HepG2 (cell line): Measurements from ENCODE around the gene SEPTIN10. TPM values are rescaled to one million over a fixed set of nuclear protein-coding genes. Genes with fewer than 3 reads are reported as not detected.
A peak's percentile ranks its signal among the peaks of the same experiment; 100 is the strongest.

Experiments used
- ATAC-seq: fragments of 200-7000 bp; cut with Tn5 transposase; 3 replicates; pipeline ENCODE4 v1.9.1; 2020; ENCODE audit warnings: mild to moderate bottlenecking, moderate library complexity
- Bru-seq: library from RNA; stranded (reverse); fragments of 400-500 nt; gene quantifications from one replicate; lab custom pipeline; 2021; lab: Mats Ljungman, UMichigan
- BruChase-seq, 2 experiments: library from RNA; stranded (reverse); fragments of 400-500 nt; gene quantifications; one replicate each; lab custom pipeline; 2021; lab: Mats Ljungman, UMichigan
- BruUV-seq: library from RNA; stranded (reverse); fragments of 400-500 nt; replicated peaks from 2 replicates; lab custom pipeline; 2021; lab: Mats Ljungman, UMichigan
- CTCF ChIA-PET: fragments of 300-600 bp; formaldehyde crosslinking; extraction: SDS; loops from one replicate; lab custom pipeline; 2021; ENCODE audit warnings: low total read pairs, inconsistent platforms, low intra/inter-chr PET ratio; lab: Yijun Ruan, JAX
- POLR2A ChIA-PET: fragments of 350-600 bp; sonication (Branson Sonifier 250); formaldehyde crosslinking; loops from one replicate; lab custom pipeline; 2020; ENCODE audit warnings: antibody characterized with exemption, inconsistent platforms; lab: Yijun Ruan, JAX
- DNase-seq: peaks from one replicate; pipeline ENCODE4 v3.0.0-alpha.2; 2015; ENCODE audit warnings: low spot score
- FAIRE-seq: peaks from 3 replicates; lab custom pipeline; 2011; peaks lifted over from hg19 to GRCh38; lab: Jason Lieb, UNC
- H2AFZ ChIP-seq: one replicate; pipeline ENCODE4 v1.6.1; 2011; ENCODE audit warnings: low read length, inconsistent platforms
- H3K27ac ChIP-seq: fragments of 300-600 bp; 3 replicates; pipeline ENCODE4 v1.8.0; 2011; ENCODE audit warnings: mixed run types, mild to moderate bottlenecking, mixed read lengths, low read length, inconsistent platforms; ENCODE audit not compliant: insufficient read depth; ENCODE audit errors: extremely low read length
- H3K27me3 ChIP-seq, 2 experiments: fragments of 200-600 bp in 1 of 2; 2 replicates in 1 of 2; 3 replicates in 1 of 2; pipeline versions ENCODE4 v1.6.0 to v1.8.0; 2011; ENCODE audit warnings: low read length in 2 of 2, mild to moderate bottlenecking in 2 of 2, moderate library complexity in 2 of 2, inconsistent platforms in 1 of 2; ENCODE audit not compliant: insufficient read depth in 2 of 2, control insufficient read depth in 1 of 2
- H3K36me3 ChIP-seq, 2 experiments: fragments of 200-600 bp in 1 of 2; replicated peaks in 1 of 2; 2 replicates in 1 of 2; 3 replicates in 1 of 2; pipeline versions ENCODE4 v1.5.1 to v1.8.0; 2011; ENCODE audit warnings: low read length in 2 of 2, inconsistent platforms in 1 of 2; ENCODE audit not compliant: insufficient read depth in 2 of 2, control insufficient read depth in 1 of 2
- H3K4me1 ChIP-seq: 2 replicates; pipeline ENCODE4 v1.5.1; 2012; ENCODE audit warnings: low read length, inconsistent platforms; ENCODE audit not compliant: insufficient read depth
- H3K4me2 ChIP-seq: 2 replicates; pipeline ENCODE4 v1.6.0; 2011; ENCODE audit warnings: low read depth, low read length, inconsistent platforms
- H3K4me3 ChIP-seq, 3 experiments: fragments of 200-600 bp in 1 of 3; sonication (generic), shearing (Covaris generic) in 1 of 3; replicated peaks in 1 of 3; 2 replicates each; pipeline ENCODE4 v1.5.1; 2011 to 2016; ENCODE audit warnings: low read length in 3 of 3, inconsistent platforms in 2 of 3, low read depth in 2 of 3, mild to moderate bottlenecking in 2 of 3, control low read depth in 1 of 3, mixed read lengths in 1 of 3; ENCODE audit not compliant: insufficient read depth in 1 of 3
- H3K79me2 ChIP-seq: one replicate; pipeline ENCODE4 v1.6.1; 2011; ENCODE audit warnings: low read length, inconsistent platforms; ENCODE audit not compliant: insufficient read depth
- H3K9ac ChIP-seq: 2 replicates; pipeline ENCODE4 v1.6.0; 2011; ENCODE audit warnings: mild to moderate bottlenecking, low read depth, low read length, inconsistent platforms; ENCODE audit not compliant: insufficient read depth
- H3K9me3 ChIP-seq: 2 replicates; pipeline ENCODE4 v1.5.1; 2012; ENCODE audit warnings: mild to moderate bottlenecking, low read length
- H4K20me1 ChIP-seq: 2 replicates; pipeline ENCODE4 v1.6.0; 2011; ENCODE audit warnings: inconsistent platforms, mild to moderate bottlenecking, low read length, moderate library complexity; ENCODE audit not compliant: insufficient read depth
- BCL3 ChIP-seq: sonication (generic); formaldehyde crosslinking; IDR thresholded peaks from 2 replicates; pipeline ENCODE4 v1.5.1; 2020; ENCODE audit warnings: mild to moderate bottlenecking, missing genetic modification reagents, moderate library complexity
- CBFB ChIP-seq: sonication (generic); formaldehyde crosslinking; IDR thresholded peaks from 2 replicates; pipeline ENCODE4 v1.4.0; 2020; ENCODE audit warnings: missing genetic modification reagents
- HNF1B ChIP-seq: sonication (generic); formaldehyde crosslinking; IDR thresholded peaks from 2 replicates; pipeline ENCODE4 v1.5.1; 2020; ENCODE audit warnings: mild to moderate bottlenecking, moderate library complexity, missing genetic modification reagents
- KDM5B ChIP-seq: sonication (generic); formaldehyde crosslinking; IDR thresholded peaks from 2 replicates; pipeline ENCODE4 v1.4.0; 2020; ENCODE audit warnings: missing genetic modification reagents, mild to moderate bottlenecking, borderline replicate concordance
- KLF6 ChIP-seq: IDR thresholded peaks from 2 replicates; pipeline ENCODE4 v1.8.0; 2016; ENCODE audit warnings: missing biosample characterization, missing genetic modification reagents
- MED13 ChIP-seq: sonication (generic); formaldehyde crosslinking; IDR thresholded peaks from 2 replicates; pipeline ENCODE4 v1.5.0; 2020; ENCODE audit warnings: missing genetic modification reagents
- RBFOX2 ChIP-seq: fragments of 200-400 bp; formaldehyde crosslinking; IDR thresholded peaks from 2 replicates; pipeline ENCODE4 v1.6.1; 2017; ENCODE audit warnings: low read depth, mild to moderate bottlenecking, low read length
- RFX3 ChIP-seq: IDR thresholded peaks from 2 replicates; pipeline ENCODE4 v1.6.1; 2016; ENCODE audit warnings: missing biosample characterization, missing genetic modification reagents
- RFXANK ChIP-seq: IDR thresholded peaks from 2 replicates; pipeline ENCODE4 v1.6.1; 2016
- SMYD3 ChIP-seq: sonication (generic); formaldehyde crosslinking; IDR thresholded peaks from 2 replicates; pipeline ENCODE4 v1.8.1; 2023; ENCODE audit warnings: mild to moderate bottlenecking, missing genetic modification reagents
- TCF7L2 ChIP-seq: IDR thresholded peaks from 2 replicates; pipeline ENCODE4 v1.6.1; 2011; ENCODE audit warnings: mild to moderate bottlenecking, low read depth, low read length, moderate library complexity
- ZKSCAN8 ChIP-seq: IDR thresholded peaks from 2 replicates; pipeline ENCODE4 v1.6.1; 2016; ENCODE audit warnings: borderline replicate concordance, missing genetic modification reagents, missing compliant biosample characterization
- ZNF12 ChIP-seq: sonication (generic); formaldehyde crosslinking; IDR thresholded peaks from 2 replicates; pipeline ENCODE4 v1.5.0; 2020; ENCODE audit warnings: missing genetic modification reagents
- ZNF136 ChIP-seq: sonication (generic); formaldehyde crosslinking; IDR thresholded peaks from 2 replicates; pipeline ENCODE4 v1.8.1; 2022; ENCODE audit warnings: low read depth, mild to moderate bottlenecking, moderate library complexity, missing genetic modification reagents
- ZNF234 ChIP-seq: sonication (generic); formaldehyde crosslinking; conservative IDR thresholded peaks from 2 replicates; pipeline ENCODE4 v1.5.1; 2020; ENCODE audit warnings: mild to moderate bottlenecking, missing genetic modification reagents
- ZSCAN21 ChIP-seq: sonication (generic); formaldehyde crosslinking; IDR thresholded peaks from 2 replicates; pipeline ENCODE4 v1.8.0; 2022; ENCODE audit warnings: mild to moderate bottlenecking, missing genetic modification reagents, moderate library complexity, borderline replicate concordance
- WGBS: methylation state at CpG from one replicate; pipeline ENCODE4 v1.1.6; 2017; ENCODE audit warnings: low lambda C conversion rate; 5-methylcytosine and 5-hydroxymethylcytosine counted together
- in situ Hi-C: cut with HindIII; loops from 2 replicates; pipeline ENCODE4 v1.10.0; 2017; ENCODE audit warnings: low pct_unique_long_range_greater_than_20kb; ENCODE audit not compliant: extremely low pct_ligation_motif_present
- intact Hi-C: fragments of 100-400 bp; cut with micrococcal nuclease; formaldehyde crosslinking; loops from one replicate; pipeline ENCODE4 v1.10.0; 2022; ENCODE audit not compliant: unreplicated experiment
- long read RNA-seq, 2 experiments: library from RNA in 1 of 2; library from polyadenylated mRNA in 1 of 2; stranded (forward) in 1 of 2; unstranded in 1 of 2; transcript quantifications; one replicate each; pipeline ENCODE4 v2.0.0, GENCODE V29; 2019 to 2022
- polyA minus RNA-seq, 3 experiments: library from RNA; depleted of rRNA, polyadenylated mRNA; stranded (reverse); fragments of >200 nt; gene quantifications; 2 replicates each; pipeline ENCODE4 v1.2.3, GENCODE V29; 2011; ENCODE audit warnings: low replicate concordance in 1 of 3
- polyA plus RNA-seq, 8 experiments: library from polyadenylated mRNA; depleted of rRNA in 3 of 8; stranded (reverse) in 7 of 8; unstranded in 1 of 8; fragments of >200 nt; fragmentation: Illumina TruSeq in 4 of 8; extraction: Trizol in 4 of 8; gene quantifications; 2 replicates each; pipeline versions ENCODE4 v1.2.1 to v1.2.3, GENCODE V29; 2011 to 2016; ENCODE audit warnings: low read depth in 4 of 8, missing spikeins in 1 of 8, mixed read lengths in 1 of 8; ENCODE audit not compliant: insufficient read depth in 1 of 8
- total RNA-seq, 5 experiments: library from RNA; depleted of rRNA; stranded (reverse); fragments of >200 nt; fragmentation: Illumina TruSeq; extraction: Trizol; gene quantifications; 2 replicates each; pipeline ENCODE4 v1.2.3, GENCODE V29; 2016; ENCODE audit warnings: low read depth in 1 of 5

SEPTIN10 gene
- total RNA-seq (2016; rRNA removed; fragmentation: Illumina TruSeq; extraction: Trizol) (67.5 and 99.8 TPM in 2 replicates), polyA plus RNA-seq (2011; rRNA removed) (40.3 and 45.8 TPM in 2 replicates), polyA minus RNA-seq (2011; rRNA and poly(A)+ RNA removed; ENCODE audit: low replicate concordance) (19.0 and 33.7 TPM in 2 replicates), Bru-seq, nascent RNA (percentile 89 among the genes with signal in this experiment), BruChase-seq, experiment 1, labeled RNA remaining after a 6-hour chase (percentile 87 among the genes with signal in this experiment), BruChase-seq, experiment 2, labeled RNA remaining after a 2-hour chase (percentile 92 among the genes with signal in this experiment)
- 127 and 147 TPM in 2 replicates for total RNA-seq (2016; cell fraction: cytosol; rRNA removed; fragmentation: Illumina TruSeq; extraction: Trizol; ENCODE audit: low read depth)
- total RNA-seq (2016; cell fraction: insoluble cytoplasmic fraction; rRNA removed; fragmentation: Illumina TruSeq; extraction: Trizol) = 68.9 and 96.4 TPM in 2 replicates
- 82.3 and 91.0 TPM in 2 replicates for total RNA-seq (2016; cell fraction: membrane; rRNA removed; fragmentation: Illumina TruSeq; extraction: Trizol)
- total RNA-seq (2016; cell fraction: nucleus; rRNA removed; fragmentation: Illumina TruSeq; extraction: Trizol) = 59.8 and 61.0 TPM in 2 replicates
- 21.7 and 32.6 TPM in 2 replicates for polyA plus RNA-seq (2011; cell fraction: cytosol; rRNA removed)
- polyA plus RNA-seq (2011; cell fraction: nucleus; rRNA removed) = 33.2 and 41.7 TPM in 2 replicates
- polyA plus RNA-seq (2012) = 73.2 and 109 TPM in 2 replicates
- 13.9 and 14.1 TPM in 2 replicates for polyA plus RNA-seq (2016; cell fraction: cytosol; fragmentation: Illumina TruSeq; extraction: Trizol; ENCODE audit: low read depth)
- polyA plus RNA-seq (2016; cell fraction: insoluble cytoplasmic fraction; fragmentation: Illumina TruSeq; extraction: Trizol; ENCODE audit: low read depth) = 101 and 102 TPM in 2 replicates
- 27.0 and 27.3 TPM in 2 replicates for polyA plus RNA-seq (2016; cell fraction: membrane; fragmentation: Illumina TruSeq; extraction: Trizol; ENCODE audit: low read depth)
- 55.0 TPM in 2 replicates for polyA plus RNA-seq (2016; cell fraction: nucleus; fragmentation: Illumina TruSeq; extraction: Trizol; ENCODE audit: insufficient read depth, low read depth)
- polyA minus RNA-seq (2011; cell fraction: cytosol; rRNA and poly(A)+ RNA removed) = 67.6 and 75.0 TPM in 2 replicates
- 90.5 and 106 TPM in 2 replicates for polyA minus RNA-seq (2011; cell fraction: nucleus; rRNA and poly(A)+ RNA removed)
- long read RNA-seq, experiment 1, transcript SEPT10-202 (11 exons, 3,071 nt) = major isoform, 13 of 42 reads
- long read RNA-seq, experiment 1, transcript SEPT10-205 (10 exons, 1,605 nt) = minor isoform, 6 of 42 reads
- long read RNA-seq, experiment 1, partial matches to known transcripts = 12 of 42 reads
- long read RNA-seq, experiment 1, other reads (novel, unspliced or antisense) = 9 of 42 reads
- long read RNA-seq, experiment 2, partial matches to known transcripts = 8 of 40 reads
- long read RNA-seq, experiment 2, other reads (novel, unspliced or antisense) = 32 of 40 reads

DNA sequence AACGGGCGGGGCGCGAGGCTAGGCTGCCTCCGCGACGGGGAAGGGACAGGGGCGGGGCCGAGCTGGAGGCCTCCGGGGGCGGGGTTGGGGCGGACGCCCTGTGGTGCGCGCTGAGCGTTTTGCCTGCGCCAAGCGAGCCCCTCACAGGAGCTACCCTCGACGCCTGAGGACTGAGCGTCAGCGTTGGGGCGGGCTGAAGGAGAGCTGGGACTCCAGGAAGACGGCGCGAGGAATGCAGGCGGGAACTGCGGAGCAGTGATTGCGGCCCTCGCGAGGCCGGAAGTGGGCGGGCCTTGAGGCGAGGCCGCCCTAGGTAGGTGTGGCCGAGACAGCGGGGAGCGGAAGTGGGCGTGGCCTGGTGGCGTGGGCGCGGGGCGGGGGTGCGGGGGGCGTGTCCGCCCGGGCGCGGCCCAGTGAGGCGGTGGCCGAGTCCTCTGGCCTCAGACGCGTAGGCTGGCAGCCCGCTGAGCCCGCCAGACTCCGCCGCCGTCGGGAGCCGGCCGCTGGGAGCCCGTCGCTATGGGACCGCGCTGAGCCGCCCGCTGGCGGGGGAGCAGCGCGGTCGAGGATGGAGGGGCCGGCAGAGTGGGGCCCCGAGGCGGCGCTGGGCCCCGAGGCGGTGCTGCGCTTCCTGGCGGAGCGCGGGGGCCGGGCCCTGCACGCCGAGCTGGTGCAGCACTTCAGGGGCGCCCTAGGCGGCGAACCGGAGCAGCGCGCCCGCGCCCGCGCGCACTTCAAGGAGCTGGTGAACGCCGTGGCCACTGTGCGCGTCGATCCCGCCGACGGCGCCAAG, at the start of gene SEPTIN10, which contains the start of gene SOWAHC:
SEPTIN10 (minus strand) TSS at position 45 of the 793 bp plus-strand sequence. CDS start 139 bp downstream, outside the sequence.
SOWAHC (plus strand) TSS at position 443 of the 793 bp plus-strand sequence; CDS start at position 569, 126 bp downstream.
- in situ Hi-C loops = no loop called here
- peak within 1 kb of the TSS; percentile 88 for H3K27ac ChIP-seq
- peak; percentile 98 for DNase-seq
- peak within 1 kb of the TSS; percentile 83 for H3K4me2 ChIP-seq
- ChIA-PET CTCF (no interaction called here), POLR2A (interaction anchor here (0.7 to 5.1 kb wide), 30 partner anchors 9 to 100 kb away, joined by 3 to 132 read pairs (median 7); no protein-coding TSS in a partner anchor)
- no peaks in the 10 kb centered on the region; a peak in 1 of 5 replicates for H3K27me3 ChIP-seq
- H3K9me3 ChIP-seq = no peaks in the 10 kb centered on the region
- H2AFZ ChIP-seq = no peak within 1 kb of the TSS
- intact Hi-C loops = loop anchor here (1.0 to 2.0 kb wide), 4 partner anchors 30 to 101 kb away; no protein-coding TSS in a partner anchor
- H3K4me1 ChIP-seq = peaks cover 59% of the 10 kb centered on the region
- peak; percentile 88 for ATAC-seq
- BruUV-seq = no TSS peak
- FAIRE-seq = no peak
- peaks cover 0 to 2% of the 10 kb centered on the region in 2 experiments; a peak in 1 of 5 replicates for H3K36me3 ChIP-seq
- peaks cover 41% of the 10 kb centered on the region for H4K20me1 ChIP-seq
- peak within 1 kb of the TSS; percentile 78 to 100 (median 94) for H3K4me3 ChIP-seq
- peak within 1 kb of the TSS; percentile 93 for H3K9ac ChIP-seq
- H3K79me2 ChIP-seq = peaks cover 91% of the 10 kb centered on the region
- under 1% methylated on average over 30 of the region's 104 CpGs for WGBS
- TF ChIP-seq SMYD3 (CRISPR knock-in tag) (no peak), RFXANK (CRISPR knock-in tag) (no peak), KLF6 (CRISPR knock-in tag) (peak; percentile 86), TCF7L2 (no peak), RBFOX2 (peak; percentile 90), ZSCAN21 (CRISPR knock-in tag) (peak; percentile 82; the same call in 1 of the 2 replicates), MED13 (CRISPR knock-in tag) (peak; percentile 88), ZNF234 (no peak), RFX3 (CRISPR knock-in tag) (no peak), KDM5B (CRISPR knock-in tag) (peak; percentile 55), CBFB (CRISPR knock-in tag) (peak; percentile 92), ZNF136 (CRISPR knock-in tag) (no peak), ZKSCAN8 (0 out of 2 replicates have a peak, but pooled peaks have one; percentile 32), HNF1B (peak; percentile 75), BCL3 (CRISPR knock-in tag) (peak; percentile 57; the same call in 1 of the 2 replicates), ZNF12 (CRISPR knock-in tag) (peak; percentile 61; the same call in 1 of the 2 replicates)
